A204.1 (cell line): ENCODE results near the gene TMEM150B.

ENCODE experiments used
- FAIRE-seq: peaks from 2 replicates; lab custom pipeline; 2012; peaks lifted over from hg19 to GRCh38; lab: Jason Lieb, UNC

TMEM150B gene

DNA sequence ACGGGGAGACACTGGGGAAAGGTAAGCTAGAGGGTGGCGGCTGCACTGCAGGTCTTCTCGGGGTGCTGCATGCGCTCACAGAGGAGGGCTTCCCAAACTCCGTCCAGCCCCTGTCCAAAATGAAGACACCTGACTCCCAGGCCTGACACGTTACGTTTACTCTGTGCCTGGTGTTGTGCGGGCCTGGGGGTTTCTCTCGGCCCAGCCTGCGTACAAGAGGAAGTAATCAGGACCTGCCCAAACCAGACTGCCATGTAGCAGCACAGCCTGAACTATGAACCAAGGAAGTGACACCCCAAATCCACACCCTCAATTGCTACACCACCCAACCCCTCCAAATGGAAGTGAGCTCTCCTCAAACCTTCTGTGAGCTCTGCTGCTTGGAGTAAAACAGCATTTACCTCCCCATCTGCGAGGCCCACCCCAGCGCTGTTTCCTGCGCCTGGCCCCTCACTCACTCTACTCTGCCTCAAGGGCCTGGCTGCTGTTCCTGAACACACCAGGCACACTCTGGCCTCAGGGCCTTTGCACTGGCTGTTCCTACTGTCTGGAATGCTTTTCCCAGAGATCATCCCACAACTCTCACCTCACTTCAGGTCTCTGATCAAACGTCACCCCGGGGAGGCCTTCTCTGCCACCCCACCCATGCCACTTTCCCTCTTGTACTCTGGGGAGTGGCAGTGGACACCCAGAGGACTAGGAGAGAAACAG lies 48.3 kb downstream of the TMEM150B start:
- FAIRE-seq, result no peak

DNA sequence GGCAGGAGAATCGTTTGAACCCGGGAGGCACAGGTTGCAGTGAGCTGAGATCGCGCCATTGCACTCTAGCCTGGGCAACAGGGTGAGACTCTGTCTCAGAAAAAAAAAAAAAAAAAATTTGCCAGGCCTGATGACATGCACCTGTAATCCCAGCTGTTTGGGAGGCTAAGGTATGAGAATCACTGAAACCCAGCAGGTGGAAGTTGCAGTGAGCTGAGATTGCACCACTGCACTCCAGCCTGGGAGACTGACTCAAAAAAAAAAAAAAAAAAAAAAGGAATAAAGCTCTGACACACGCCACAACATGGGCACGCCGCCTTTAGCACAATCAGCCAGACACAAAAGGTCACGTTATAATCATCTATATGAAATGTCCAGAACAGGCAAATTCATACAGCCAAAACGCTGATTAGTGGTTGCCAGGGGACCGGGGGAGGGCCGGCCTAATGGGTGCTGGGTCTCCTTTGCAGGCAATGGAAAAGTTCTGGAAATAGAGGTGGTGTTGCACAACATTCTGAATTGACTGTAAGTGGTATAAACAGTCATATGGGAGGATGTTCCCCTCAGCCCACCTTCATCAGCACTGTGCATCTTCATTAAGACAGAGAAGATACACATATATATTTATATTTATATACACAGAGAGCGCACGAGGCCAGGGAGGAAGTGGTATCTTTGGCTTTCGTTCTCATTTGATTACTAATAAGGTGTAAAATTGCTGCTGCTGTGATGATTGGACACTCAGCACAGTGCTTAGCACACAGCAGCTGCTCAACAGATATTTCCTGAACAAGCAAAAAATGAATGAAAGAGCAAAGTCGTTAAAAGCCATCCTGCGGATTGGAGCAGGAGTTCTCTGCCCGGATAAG lies 49.1 kb downstream of the TMEM150B start:
- no peak for FAIRE-seq

DNA sequence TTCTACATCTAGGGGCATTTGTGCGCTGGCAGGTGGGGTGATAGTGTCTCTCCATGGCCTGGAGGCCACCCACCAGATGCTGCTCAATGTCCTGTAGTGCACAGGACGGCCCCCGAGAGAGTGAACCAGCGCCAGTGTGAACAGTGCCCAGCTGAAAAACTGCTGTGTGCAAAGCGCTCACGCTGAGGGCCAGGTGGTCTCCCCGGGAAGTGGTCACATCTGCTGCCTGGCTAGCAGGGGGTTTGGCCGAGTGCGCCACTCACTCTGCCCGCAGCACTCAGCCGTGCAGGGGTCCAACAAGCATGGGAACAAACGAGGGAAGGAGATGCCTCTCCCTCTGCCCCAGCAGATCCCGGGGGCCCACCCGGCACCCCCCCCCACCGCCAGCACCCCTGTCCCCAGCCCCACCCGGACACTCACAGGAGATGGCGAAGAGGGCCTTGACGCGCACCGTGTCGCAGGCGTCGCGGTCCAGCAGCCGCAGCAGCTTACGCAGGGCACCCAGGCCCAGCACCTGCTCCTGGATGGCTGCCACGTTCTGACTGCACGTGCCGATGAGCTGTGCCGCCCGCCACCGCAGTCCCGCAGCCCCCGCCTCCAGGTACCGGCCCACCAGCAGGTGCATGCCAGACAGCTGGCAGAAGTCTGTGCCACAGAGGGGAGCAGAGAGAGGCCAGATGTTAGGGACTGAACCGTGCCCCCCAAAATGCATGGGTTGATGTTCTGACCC lies 51.0 kb downstream of the TMEM150B start:
- no peak for FAIRE-seq

DNA sequence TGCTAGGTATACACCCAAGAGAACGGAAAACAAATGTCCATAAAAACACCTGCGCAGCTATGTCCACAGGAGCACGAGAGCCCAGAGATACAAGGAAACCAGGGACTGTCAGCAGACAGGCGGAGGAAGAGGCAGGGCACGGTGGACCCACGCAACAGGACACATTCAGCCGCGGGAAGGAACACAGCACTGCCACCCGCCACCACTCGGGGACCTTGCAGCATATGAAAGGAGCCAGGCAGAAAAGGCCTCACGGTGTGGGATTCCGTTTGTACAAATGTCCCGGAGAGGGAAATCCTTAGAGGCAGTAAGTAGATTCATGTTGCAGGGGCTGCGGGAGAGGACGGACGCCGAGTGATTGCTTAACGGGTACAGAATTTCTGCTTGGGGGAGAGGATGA lies 53.0 kb downstream of the TMEM150B start:
- no peak for FAIRE-seq

DNA sequence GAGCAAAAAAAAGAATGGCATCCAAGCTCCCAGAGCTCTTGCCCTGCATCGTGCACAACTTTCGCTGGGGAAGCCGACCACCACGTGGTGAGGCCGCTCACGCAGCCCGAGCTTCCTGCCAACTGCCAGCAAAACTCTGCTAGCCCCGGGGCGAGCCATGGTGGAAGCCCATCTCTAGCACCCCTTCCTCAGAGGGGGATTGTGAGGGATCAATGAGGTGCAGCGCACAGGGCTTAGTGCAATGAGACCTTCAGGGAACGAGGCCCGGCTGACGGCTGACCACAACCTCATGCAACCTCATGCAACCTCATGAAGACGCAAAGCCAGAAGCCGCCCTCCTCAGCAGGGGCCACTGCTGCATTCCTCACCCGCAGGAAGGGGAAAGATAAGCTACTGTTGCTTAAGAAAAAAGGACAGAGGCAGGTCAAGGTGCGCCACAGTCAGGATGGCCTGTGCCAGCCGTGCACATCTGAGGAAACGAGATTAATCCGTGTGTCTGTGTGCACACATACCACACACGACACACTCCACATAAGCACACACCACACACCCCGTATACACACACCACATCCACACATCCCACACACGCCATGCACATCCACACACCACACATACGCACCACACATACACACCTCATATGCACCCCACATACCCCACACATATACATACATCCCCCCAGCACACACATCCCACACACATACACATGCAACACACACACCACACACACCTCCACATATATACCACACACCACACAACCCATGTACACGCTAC lies 54.8 kb downstream of the TMEM150B start:
- no peak for FAIRE-seq

DNA sequence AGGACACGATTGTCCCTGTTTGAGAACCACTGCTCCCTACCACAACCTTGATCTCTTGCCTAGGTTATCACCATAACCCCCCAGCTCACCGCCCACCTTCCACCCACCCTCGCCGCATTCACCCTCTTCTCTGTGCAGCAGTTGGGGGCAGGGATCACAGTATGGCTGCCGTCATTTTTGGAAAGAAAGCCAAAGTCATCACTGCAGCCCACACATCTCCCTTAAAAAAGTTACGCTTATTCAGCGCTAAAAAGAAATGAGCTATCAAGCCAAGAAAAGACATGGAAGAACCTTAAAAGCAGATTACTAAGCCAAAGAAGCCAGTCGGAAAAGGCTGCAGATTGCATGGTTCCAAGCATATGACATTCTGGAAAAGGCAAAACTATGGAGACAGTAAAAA lies 55.8 kb downstream of the TMEM150B start:
- FAIRE-seq, result no peak

DNA sequence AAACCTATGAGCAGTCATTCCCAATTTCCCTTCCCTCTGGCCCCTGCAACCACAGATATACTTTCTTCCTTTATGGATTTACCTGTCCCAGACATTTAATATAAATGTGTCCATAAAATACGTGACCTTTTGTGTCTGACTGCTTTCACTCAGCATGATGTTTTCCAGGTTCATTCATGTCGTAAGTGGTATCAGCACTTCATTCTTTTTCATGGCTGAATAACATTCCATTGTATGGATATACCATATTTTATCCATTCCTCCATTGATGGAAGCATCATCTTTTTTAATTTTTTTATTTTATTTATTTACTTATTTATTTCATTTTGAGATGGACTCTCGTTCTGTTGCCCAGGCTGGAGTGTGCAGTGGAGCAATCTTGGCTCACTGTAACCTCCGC lies 58.3 kb downstream of the TMEM150B start:
- no peak for FAIRE-seq

DNA sequence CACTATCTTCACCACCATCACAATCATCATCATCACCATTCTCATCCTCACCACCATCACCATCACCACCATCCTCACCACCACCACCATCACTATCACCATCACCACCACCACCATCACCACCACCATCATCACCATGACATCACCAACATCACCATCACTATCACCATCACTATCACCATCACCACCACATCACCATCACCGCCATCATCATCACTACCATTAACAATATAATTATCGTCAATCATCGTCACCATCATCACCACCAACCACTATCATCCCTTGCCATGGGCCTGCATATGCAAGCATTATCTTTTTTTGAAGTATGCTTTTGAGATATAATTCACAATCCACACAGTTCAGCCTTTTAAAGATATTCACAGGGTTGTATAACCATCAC lies 58.7 kb downstream of the TMEM150B start:
- FAIRE-seq, result no peak

DNA sequence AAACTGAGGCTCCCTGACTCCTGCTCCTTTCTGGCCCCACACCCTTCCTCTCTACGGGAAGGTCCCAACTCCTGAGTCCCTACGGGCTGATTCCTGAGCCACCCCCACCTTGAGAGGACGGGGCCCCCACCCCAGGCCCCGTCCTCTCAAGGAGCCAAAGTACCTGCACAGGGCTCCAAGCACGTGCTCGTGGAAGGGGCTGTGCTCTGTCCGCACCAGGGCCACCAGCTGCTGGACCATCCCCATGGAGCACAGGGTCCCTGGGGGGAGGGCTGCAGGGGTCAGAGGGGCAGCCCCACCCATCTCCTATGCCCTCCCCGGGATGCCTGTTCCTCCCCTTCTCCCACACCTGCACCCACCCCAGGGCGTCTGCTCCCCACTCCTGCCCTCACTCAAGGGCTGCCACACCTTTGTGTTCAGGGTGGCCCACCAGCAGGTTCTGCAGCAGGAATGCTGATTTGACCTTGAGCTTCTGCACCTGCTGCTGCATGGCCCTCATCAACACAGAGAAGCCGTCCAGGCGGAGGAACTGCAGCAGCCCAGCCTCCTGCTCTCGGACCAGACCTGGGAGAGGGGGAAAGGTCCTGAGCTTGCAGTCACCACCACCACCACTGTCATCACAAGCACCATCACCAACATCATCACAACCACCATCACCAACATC lies 59.3 kb downstream of the TMEM150B start:
- no peak for FAIRE-seq

DNA sequence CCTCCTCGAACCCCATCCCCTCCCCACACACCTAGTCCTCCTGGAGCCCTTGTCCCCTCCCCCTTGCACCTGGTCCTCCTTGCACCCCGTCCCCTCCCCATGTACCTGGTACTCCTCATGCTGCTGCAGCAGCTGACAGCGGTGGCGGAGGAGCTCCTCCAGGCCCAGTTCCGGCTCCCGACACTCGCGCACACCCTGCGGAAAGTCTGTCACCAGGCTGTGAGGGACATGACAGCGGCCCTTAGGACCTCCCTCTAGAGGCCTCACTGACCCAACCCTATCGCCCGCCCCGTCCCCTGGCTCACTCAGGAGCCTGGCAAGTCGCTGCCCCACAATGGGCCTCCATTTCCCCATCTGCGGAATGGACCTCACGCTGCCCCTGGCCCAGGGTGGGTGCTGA lies 60.0 kb downstream of the TMEM150B start:
- no peak for FAIRE-seq

DNA sequence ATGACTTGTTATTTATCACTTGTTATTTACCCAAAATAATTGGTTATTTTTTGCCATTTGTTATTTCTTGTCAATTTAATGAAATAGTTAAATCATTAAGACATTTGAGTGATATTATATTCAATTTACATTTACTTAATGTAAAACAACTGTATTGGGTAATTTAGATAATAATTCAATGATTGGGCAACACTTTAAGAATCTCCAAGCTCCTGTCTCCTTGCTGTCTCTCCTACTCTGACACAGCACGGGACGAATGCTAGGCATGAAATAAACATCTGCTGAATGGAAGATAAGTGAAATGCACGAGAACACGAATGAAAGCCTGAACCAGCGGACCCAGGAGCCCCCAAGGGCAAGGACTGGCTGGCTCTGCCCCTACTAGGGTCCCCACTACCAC lies 60.6 kb downstream of the TMEM150B start:
- FAIRE-seq, result peak; percentile 27
